Glomerular visceral epithelial cell (primary cell): ENCODE data around the gene MIS18A.

ENCODE experiments used
- DNase-seq: peaks from one replicate; pipeline ENCODE4 v3.0.0-alpha.2; 2016; ENCODE audit errors: extremely low spot score

Gene MIS18A

GRCh38 chr21:32253215-32253641, 25.6 kb downstream of the MIS18A start:
- DNase-seq, result no peak

- DNase-seq, result no peak
Observed at GRCh38 chr21:32252136-32252535, 26.7 kb downstream of the MIS18A start.

GRCh38 chr21:32249511-32250280, 29.2 kb downstream of the MIS18A start:
- DNase-seq, result no peak

- no peak for DNase-seq
Observed at GRCh38 chr21:32248571-32249461, 30.0 kb downstream of the MIS18A start.

GRCh38 chr21:32246571-32247140, 32.2 kb downstream of the MIS18A start:
- no peak for DNase-seq

GRCh38 chr21:32245971-32246370, 32.9 kb downstream of the MIS18A start:
- DNase-seq, result no peak

- no peak for DNase-seq
Observed at GRCh38 chr21:32240851-32241687, 37.8 kb downstream of the MIS18A start.

GRCh38 chr21:32239551-32239950, 39.3 kb downstream of the MIS18A start:
- DNase-seq, result no peak

GRCh38 chr21:32238063-32238462, 40.8 kb downstream of the MIS18A start:
- no peak for DNase-seq

GRCh38 chr21:32237021-32237420, 41.8 kb downstream of the MIS18A start:
- DNase-seq, result no peak

GRCh38 chr21:32233722-32234301, 45.0 kb downstream of the MIS18A start:
- DNase-seq, result no peak

- DNase-seq, result no peak
Observed at GRCh38 chr21:32233055-32233546, 45.7 kb downstream of the MIS18A start.

GRCh38 chr21:32226444-32226843, 52.4 kb downstream of the MIS18A start:
- DNase-seq, result no peak
